AG04449 (cell line): ENCODE results near the gene AHNAK.
"Not testable (repeated sequence)": the region's sequence is repeated elsewhere in the genome, so short reads cannot be mapped to it uniquely, and the experiment has no call there.

ENCODE experiments used
- CTCF ChIA-PET: fragments of 350-600 bp; formaldehyde crosslinking; extraction: SDS; loops from one replicate; lab custom pipeline; 2021; ENCODE audit warnings: antibody characterized with exemption; lab: Yijun Ruan, JAX
- POLR2A ChIA-PET: fragments of 400-600, 350-600 bp; formaldehyde crosslinking; extraction: SDS; loops from one replicate; lab custom pipeline; 2020; ENCODE audit warnings: antibody characterized with exemption, inconsistent platforms; lab: Yijun Ruan, JAX
- DNase-seq: peaks from one replicate; pipeline ENCODE4 v3.0.0-alpha.2; 2010; ENCODE audit warnings: low read depth, low spot score
- H3K4me3 ChIP-seq: 2 replicates; pipeline ENCODE4 v1.5.1; 2011; ENCODE audit warnings: low read depth, mild to moderate bottlenecking, control low read depth, low read length
- TF ChIP-seq, protein P1 (sequence below): IDR thresholded peaks from one replicate; pipeline ENCODE4 v1.5.1; 2011; ENCODE audit warnings: mild to moderate bottlenecking, moderate library complexity, low read length, control low read depth, inconsistent platforms; ENCODE audit not compliant: insufficient read depth; ENCODE audit errors: missing control alignments

Gene AHNAK

DNA sequence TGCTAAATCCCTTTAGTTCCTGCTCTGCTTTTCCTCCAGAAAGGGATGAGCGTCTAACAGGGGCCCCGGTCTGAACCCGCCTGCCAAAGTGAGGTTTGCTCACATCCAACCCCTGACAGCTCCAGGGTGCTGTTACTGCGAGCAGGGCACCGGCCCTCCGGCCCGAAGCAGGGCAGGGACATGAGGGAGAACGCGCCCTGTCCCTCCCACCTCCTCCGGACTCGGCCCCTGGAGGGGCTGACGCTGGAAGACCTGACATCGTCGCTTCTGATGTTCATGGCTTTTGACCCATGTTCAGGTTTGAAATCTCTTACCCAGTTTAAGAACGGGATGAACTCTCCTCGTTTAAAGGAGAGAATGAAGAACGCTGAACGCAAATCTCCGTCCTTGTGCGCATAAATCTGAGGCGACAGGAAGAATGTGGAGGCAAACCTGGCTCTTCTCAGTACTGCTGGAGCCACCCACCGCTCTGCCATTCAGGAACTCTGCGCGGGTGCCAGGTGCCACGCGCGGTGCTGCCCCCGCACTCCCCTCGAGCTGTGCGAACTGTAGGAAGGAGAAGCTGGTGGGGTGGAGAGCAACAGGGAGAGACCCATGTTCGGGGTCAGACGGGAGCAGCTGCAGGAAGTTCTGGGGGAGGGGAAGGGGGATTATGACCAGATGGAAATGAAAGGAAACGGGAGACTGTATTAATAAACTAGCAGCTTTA, 27.9 kb upstream of the AHNAK start:
- H3K4me3 ChIP-seq = peak overlapping the region; percentile 81
- ChIA-PET CTCF (interaction anchor here (0.7 to 2.1 kb wide), 15 partner anchors 9 to 179 kb away, joined by 3 to 15 read pairs (median 4); partner anchors contain the start of genes LBHD1 and UQCC3), POLR2A (interaction anchor here (0.6 to 2.4 kb wide), 28 partner anchors 8 to 279 kb away, joined by 3 to 65 read pairs (median 5); partner anchors contain the start of genes AHNAK, C11orf98, CSKMT and GANAB)
- TF ChIP-seq, protein P1, sequence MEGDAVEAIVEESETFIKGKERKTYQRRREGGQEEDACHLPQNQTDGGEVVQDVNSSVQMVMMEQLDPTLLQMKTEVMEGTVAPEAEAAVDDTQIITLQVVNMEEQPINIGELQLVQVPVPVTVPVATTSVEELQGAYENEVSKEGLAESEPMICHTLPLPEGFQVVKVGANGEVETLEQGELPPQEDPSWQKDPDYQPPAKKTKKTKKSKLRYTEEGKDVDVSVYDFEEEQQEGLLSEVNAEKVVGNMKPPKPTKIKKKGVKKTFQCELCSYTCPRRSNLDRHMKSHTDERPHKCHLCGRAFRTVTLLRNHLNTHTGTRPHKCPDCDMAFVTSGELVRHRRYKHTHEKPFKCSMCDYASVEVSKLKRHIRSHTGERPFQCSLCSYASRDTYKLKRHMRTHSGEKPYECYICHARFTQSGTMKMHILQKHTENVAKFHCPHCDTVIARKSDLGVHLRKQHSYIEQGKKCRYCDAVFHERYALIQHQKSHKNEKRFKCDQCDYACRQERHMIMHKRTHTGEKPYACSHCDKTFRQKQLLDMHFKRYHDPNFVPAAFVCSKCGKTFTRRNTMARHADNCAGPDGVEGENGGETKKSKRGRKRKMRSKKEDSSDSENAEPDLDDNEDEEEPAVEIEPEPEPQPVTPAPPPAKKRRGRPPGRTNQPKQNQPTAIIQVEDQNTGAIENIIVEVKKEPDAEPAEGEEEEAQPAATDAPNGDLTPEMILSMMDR = no peak
- no peak for DNase-seq

DNA sequence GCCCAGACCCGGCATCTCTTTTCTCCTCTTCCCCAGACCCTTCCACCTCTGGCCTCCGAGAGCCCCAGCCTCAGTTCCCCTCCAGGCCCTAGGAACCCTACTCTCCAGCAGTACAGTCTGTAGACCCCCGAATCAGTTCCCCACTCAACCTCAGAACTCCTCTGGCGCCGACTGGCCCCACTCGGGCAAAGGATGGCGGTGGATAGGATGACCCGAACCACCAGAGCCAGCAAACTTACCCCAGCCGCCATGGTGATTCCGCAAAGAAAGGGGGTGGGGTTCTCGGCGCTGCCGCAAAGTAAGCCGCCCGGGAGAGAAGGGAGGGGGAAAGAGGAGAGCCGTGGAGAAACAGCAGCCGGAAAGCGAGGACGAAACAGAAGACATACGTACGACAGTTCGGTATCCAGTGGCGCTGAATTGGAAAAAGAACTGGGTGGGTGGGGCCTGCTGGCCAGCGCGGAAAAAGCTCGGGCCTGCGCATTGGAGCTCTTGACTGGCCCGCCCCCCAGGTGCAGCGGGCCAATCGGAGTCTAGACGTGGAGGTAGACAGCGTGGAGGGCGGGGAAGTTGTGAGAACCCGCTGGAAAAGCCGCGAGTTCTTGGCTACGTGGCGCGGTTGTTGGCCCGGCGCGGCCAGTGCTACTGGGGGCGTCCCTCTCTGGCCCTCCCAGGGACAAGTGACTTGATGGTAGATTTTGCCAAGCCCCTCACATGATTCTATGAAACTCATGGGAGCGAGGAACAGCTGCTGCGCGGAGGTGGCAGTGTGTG, 27.2 kb upstream of the AHNAK start, which contains the start of gene EEF1G:
Gene EEF1G (minus strand): TSS at position 300 of the 771 bp plus-strand sequence. CDS start 49 bp downstream, at position 251.
- peak within 1 kb of the TSS; percentile 97 for H3K4me3 ChIP-seq
- ChIA-PET POLR2A (interaction anchor here (0.6 to 2.4 kb wide), 28 partner anchors 9 to 280 kb away, joined by 3 to 65 read pairs (median 5); partner anchors contain the start of genes AHNAK, C11orf98, CSKMT and LBHD1), CTCF (interaction anchor here (0.8 to 2.1 kb wide), 10 partner anchors 8 to 178 kb away, joined by 3 to 15 read pairs (median 4); no protein-coding TSS in a partner anchor)
- TF ChIP-seq, protein P1 = no peak
- peak; percentile 99 for DNase-seq

DNA sequence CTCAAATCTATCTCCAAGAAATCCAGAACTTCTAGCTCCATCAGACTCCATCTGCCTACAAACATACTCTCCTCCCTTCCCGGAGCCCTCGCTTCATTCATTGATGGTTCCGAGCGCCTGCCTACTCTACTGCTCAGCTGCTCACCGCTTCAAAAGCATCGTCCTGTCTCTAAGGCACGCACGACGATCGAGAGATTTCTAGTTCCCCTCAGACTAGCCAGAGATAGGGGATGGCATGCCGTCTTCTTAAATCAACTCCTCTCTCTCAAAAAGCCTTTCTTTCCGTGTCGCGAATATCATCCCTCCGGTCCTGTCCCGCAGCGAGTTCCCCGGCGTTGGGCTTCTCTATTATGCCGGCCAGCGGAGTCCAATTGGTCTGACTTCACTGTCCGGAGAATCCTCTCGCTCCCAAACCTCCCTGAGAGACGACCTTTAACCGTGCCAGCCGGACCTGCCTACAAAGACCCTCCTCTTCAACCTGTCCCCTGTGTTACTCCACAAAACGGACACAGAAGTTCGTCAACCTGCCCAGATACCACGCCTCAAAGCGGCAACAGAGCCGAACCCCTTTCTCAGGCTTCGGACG, 26.5 kb upstream of the AHNAK start:
- POLR2A ChIA-PET = interaction anchor here (0.7 to 2.4 kb wide), 25 partner anchors 9 to 268 kb away, joined by 3 to 65 read pairs (median 5); partner anchors contain the start of genes AHNAK, C11orf98, CSKMT and LBHD1
- DNase-seq = no peak
- CTCF ChIA-PET = interaction anchor here (0.7 to 4.7 kb wide), 14 partner anchors 12 to 178 kb away, joined by 3 to 61 read pairs (median 4); partner anchors contain the start of gene TUT1
- peak overlapping the region; percentile 97 for H3K4me3 ChIP-seq
- TF ChIP-seq, protein P1 = no peak

DNA sequence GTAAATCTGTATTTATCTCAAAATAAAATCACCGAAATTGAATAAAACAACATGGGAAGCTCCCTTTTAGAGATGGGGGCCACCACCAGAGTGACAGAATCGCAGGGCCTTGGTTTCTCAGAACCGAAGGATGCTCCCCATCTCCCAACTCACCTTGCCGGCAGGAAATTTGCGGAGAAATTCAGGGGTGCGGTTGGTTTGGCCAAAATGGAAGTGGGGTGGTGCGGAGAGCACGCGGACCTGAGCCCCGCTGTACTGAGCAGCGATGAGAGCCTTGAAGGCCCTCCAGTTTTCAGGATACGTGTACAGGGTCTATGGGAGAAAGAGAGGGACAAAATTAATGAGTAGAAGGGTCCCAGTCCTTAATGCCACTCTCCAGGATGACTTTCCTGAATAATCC, 25.8 kb upstream of the AHNAK start:
- no peak for DNase-seq
- ChIA-PET POLR2A (interaction anchor here (1.5 to 1.9 kb wide), 2 partner anchors 8 to 12 kb away, joined by 4 to 10 read pairs; no protein-coding TSS in a partner anchor), CTCF (interaction anchor here (0.7 to 4.7 kb wide), 9 partner anchors 13 to 177 kb away, joined by 3 to 61 read pairs (median 6); partner anchors contain the start of gene TUT1)
- peak overlapping the region; percentile 97 for H3K4me3 ChIP-seq
- TF ChIP-seq, protein P1 = no peak

DNA sequence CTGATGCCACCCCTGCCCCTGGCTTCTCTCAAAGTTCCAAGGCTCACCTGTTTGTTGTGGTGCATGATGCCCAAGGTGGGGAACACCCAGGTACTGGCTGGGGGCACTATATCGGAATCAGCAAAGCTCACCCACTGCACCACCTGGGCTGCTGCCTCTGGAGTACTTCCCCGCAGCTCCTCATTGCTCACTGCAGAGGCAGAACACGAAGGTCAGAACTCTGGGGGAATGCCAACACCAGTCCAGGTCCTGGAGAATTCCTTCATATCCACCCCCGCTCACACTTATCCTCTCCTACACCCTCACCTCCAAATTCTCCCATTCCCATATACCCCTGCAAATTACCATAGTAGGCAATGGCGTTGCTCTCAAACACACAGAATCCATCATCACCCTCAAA, 24.9 kb upstream of the AHNAK start:
- ChIA-PET POLR2A (interaction anchor here (0.7 to 2.1 kb wide), 2 partner anchors 18 to 35 kb away, joined by 3 to 7 read pairs; no protein-coding TSS in a partner anchor), CTCF (interaction anchor here (2.6 to 4.7 kb wide), 3 partner anchors 13 to 176 kb away, joined by 21 to 61 read pairs (median 23); no protein-coding TSS in a partner anchor)
- not testable (repeated sequence) for H3K4me3 ChIP-seq, DNase-seq

DNA sequence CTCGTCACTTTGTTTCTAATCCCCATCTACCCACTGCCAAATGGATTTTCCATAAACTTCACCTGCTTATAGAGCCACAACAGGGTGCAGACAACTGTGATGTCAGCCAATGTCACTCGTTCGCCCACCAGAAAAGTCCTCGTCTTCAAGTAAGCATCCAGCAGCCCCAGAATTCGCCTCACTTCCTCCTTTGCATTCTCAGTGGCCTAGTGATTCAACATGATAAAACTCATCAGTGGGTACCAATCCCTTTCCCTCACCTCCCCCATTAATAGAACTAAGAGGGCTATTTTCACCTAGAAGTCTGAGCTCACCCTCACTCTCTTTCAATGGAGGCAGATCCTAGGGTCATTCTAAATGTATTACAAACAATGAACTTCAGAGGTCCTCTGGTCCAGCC, 24.3 kb upstream of the AHNAK start:
- ChIA-PET POLR2A (interaction anchor here (2.1 kb wide), 1 partner anchor 18 kb away, joined by 7 read pairs; no protein-coding TSS in a partner anchor), CTCF (interaction anchor here (0.6 to 4.7 kb wide), 6 partner anchors 12 to 176 kb away, joined by 3 to 61 read pairs (median 12); partner anchors contain the start of gene TUT1)
- DNase-seq, H3K4me3 ChIP-seq: not testable (repeated sequence)
